ENCODE results near the gene STEAP1B. TPM values are rescaled to one million over a fixed set of nuclear protein-coding genes. Genes with fewer than 3 reads are reported as not detected.
A peak's percentile ranks its signal among the peaks of the same experiment; 100 is the strongest.

STEAP1B gene
- total and polyA plus RNA-seq, 3 donors from 2014 or later = 7.4 to 11.3 (median 11.3) TPM

DNA sequence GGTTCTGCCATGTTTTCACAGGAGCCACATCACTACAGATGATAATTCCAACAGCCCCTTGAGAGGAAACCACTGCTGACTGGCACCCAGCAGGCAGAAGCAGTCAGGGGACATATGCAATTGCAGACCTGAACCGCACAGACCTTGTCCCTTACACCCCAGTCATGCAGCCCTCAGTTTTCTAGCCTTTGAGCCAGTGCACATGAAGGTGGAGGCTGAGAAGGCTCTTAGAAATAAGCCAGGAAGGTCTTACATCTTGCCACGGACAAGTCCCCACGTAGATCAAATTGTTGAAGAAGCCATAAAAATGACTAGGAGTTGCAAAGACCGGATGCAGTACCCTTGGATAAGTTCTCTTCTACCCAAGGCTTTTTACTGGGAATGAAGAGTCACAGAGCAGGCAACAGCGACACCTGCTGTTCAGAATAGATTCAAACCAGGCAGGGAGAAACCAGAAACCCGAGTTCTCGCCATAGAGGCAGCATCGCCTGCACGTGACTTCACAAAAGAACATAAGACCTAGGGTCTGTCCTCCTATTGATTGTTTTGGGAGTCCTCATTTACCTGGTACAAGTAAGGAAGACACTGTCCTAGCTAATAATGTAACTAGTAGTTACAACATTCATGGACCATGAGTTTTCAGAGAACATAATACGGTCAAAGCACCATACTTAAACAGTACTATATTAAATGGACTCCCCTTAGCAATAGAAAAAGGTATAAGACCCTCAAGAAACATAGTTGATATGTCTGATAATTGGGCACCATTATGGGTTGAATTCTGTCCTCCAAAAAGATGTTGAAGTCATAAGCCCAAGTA, 11.1 kb downstream of the STEAP1B start:
- WGBS, 2 donors = 40 to 44% methylated on average over 10 of the region's 10 CpGs
- Histone ChIP-seq H3K4me1 (no peaks in the 10 kb centered on the region), H3K9me3 (no peaks in the 10 kb centered on the region), H3K4me3 (no peak overlapping the region), H3K36me3 (ENCODE audit: low read depth, missing control alignments) (no peaks in the 10 kb centered on the region), H3K27me3 (no peaks in the 10 kb centered on the region), H3K27ac (no peak overlapping the region)
- DNase-seq = peak; percentile 83
- no peak for TF ChIP-seq POLR2A (IDR thresholded peaks at IDR 0.05)
- TF ChIP-seq, protein P1, sequence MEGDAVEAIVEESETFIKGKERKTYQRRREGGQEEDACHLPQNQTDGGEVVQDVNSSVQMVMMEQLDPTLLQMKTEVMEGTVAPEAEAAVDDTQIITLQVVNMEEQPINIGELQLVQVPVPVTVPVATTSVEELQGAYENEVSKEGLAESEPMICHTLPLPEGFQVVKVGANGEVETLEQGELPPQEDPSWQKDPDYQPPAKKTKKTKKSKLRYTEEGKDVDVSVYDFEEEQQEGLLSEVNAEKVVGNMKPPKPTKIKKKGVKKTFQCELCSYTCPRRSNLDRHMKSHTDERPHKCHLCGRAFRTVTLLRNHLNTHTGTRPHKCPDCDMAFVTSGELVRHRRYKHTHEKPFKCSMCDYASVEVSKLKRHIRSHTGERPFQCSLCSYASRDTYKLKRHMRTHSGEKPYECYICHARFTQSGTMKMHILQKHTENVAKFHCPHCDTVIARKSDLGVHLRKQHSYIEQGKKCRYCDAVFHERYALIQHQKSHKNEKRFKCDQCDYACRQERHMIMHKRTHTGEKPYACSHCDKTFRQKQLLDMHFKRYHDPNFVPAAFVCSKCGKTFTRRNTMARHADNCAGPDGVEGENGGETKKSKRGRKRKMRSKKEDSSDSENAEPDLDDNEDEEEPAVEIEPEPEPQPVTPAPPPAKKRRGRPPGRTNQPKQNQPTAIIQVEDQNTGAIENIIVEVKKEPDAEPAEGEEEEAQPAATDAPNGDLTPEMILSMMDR (IDR thresholded peaks at IDR 0.05) = peak; percentile 80 to 88 (median 87)
- intact Hi-C loops (cut with DNase I; ENCODE audit: low total_unique reads) = loop anchor here (5.0 to 10.0 kb wide), 2 partner anchors 234 to 387 kb away; no protein-coding TSS in a partner anchor

- TF ChIP-seq, protein P1 (IDR thresholded peaks at IDR 0.05) = no peak
- no peak for TF ChIP-seq POLR2A (IDR thresholded peaks at IDR 0.05)
- 90 to 92% methylated on average over 5 of the region's 5 CpGs for WGBS, 2 donors
- intact Hi-C loops (cut with DNase I; ENCODE audit: low total_unique reads) = loop anchor here (5.0 to 10.0 kb wide), 2 partner anchors 233 to 386 kb away; no protein-coding TSS in a partner anchor
- no peaks in the 10 kb centered on the region for H3K27me3 ChIP-seq
- H3K9me3 ChIP-seq = no peaks in the 10 kb centered on the region
- no peak overlapping the region for H3K27ac ChIP-seq
- H3K36me3 ChIP-seq (ENCODE audit: low read depth, missing control alignments) = no peaks in the 10 kb centered on the region
- no peak for DNase-seq
- no peaks in the 10 kb centered on the region for H3K4me1 ChIP-seq
- no peak overlapping the region for H3K4me3 ChIP-seq
These were observed 11.9 kb downstream of the STEAP1B start for GRCh38 chr7:22487978-22488642.

- Histone ChIP-seq H3K4me1 (no peaks in the 10 kb centered on the region), H3K9me3 (no peaks in the 10 kb centered on the region), H3K27me3 (no peaks in the 10 kb centered on the region), H3K4me3 (no peak overlapping the region), H3K36me3 (ENCODE audit: low read depth, missing control alignments) (no peaks in the 10 kb centered on the region), H3K27ac (no peak overlapping the region)
- 90 to 93% methylated on average over 2 of the region's 2 CpGs for WGBS, 2 donors
- TF ChIP-seq, protein P1 (IDR thresholded peaks at IDR 0.05) = no peak
- TF ChIP-seq POLR2A (IDR thresholded peaks at IDR 0.05) = no peak
- DNase-seq = no peak
- intact Hi-C loops (cut with DNase I; ENCODE audit: low total_unique reads) = loop anchor here (5.0 to 10.0 kb wide), 2 partner anchors 232 to 384 kb away; no protein-coding TSS in a partner anchor
These were observed 13.4 kb downstream of the STEAP1B start for GRCh38 chr7:22486597-22486996.

GRCh38 chr7:22485189-22485588, 14.8 kb downstream of the STEAP1B start:
- Histone ChIP-seq H3K27me3 (no peaks in the 10 kb centered on the region), H3K36me3 (ENCODE audit: low read depth, missing control alignments) (no peaks in the 10 kb centered on the region), H3K27ac (no peak overlapping the region), H3K9me3 (no peaks in the 10 kb centered on the region), H3K4me1 (no peaks in the 10 kb centered on the region), H3K4me3 (no peak overlapping the region)
- no peak for DNase-seq
- intact Hi-C loops (cut with DNase I; ENCODE audit: low total_unique reads) = loop anchor here (5.0 to 10.0 kb wide), 2 partner anchors 230 to 383 kb away; no protein-coding TSS in a partner anchor
- TF ChIP-seq POLR2A (IDR thresholded peaks at IDR 0.05) = no peak
- TF ChIP-seq, protein P1 (IDR thresholded peaks at IDR 0.05) = no peak
